Endothelial cell of umbilical vein (primary cell): Measurements from ENCODE around the gene DOCK4. TPM values are rescaled to one million over a fixed set of nuclear protein-coding genes. Genes with fewer than 3 reads are reported as not detected.

Experiments
- BruUV-seq: library from RNA; stranded (reverse); fragments of 400-500 nt; replicated peaks from 2 replicates; lab custom pipeline; 2021; lab: Mats Ljungman, UMichigan
- CTCF ChIA-PET: fragments of 300-600, 350-600 bp; sonication (Branson Sonifier 250); formaldehyde crosslinking; loops from one replicate; lab custom pipeline; 2021; ENCODE audit warnings: antibody characterized with exemption, inconsistent platforms; lab: Charles Lee
- POLR2A ChIA-PET: fragments of 300-600, 350-600 bp; sonication (Branson Sonifier 250); formaldehyde crosslinking; loops from one replicate; lab custom pipeline; 2021; ENCODE audit warnings: antibody characterized with exemption, inconsistent platforms; lab: Charles Lee
- DNase-seq: peaks from one replicate; pipeline ENCODE4 v3.0.0-alpha.2; 2011; ENCODE audit warnings: low read depth, low spot score
- FAIRE-seq: peaks from 2 replicates; lab custom pipeline; 2011; peaks lifted over from hg19 to GRCh38; lab: Jason Lieb, UNC
- H2AFZ ChIP-seq: 2 replicates; pipeline ENCODE4 v1.6.0; 2012; ENCODE audit warnings: low read depth, low read length, control low read depth, inconsistent platforms
- H3K27ac ChIP-seq: 2 replicates; pipeline ENCODE4 v1.5.1; 2011; ENCODE audit warnings: low read depth, mild to moderate bottlenecking, control low read depth, low read length, moderate library complexity; ENCODE audit not compliant: insufficient read depth
- H3K27me3 ChIP-seq, 2 experiments: 2 replicates each; pipeline versions ENCODE4 v1.6.0 to v1.6.1; 2011; ENCODE audit warnings: low read length in 2 of 2, mixed read lengths in 1 of 2; ENCODE audit not compliant: control insufficient read depth in 2 of 2, insufficient read depth in 2 of 2
- H3K36me3 ChIP-seq, 2 experiments: 2 replicates in 1 of 2; 3 replicates in 1 of 2; pipeline ENCODE4 v1.5.1; 2011; ENCODE audit warnings: low read length in 2 of 2, mild to moderate bottlenecking in 1 of 2, moderate library complexity in 1 of 2; ENCODE audit not compliant: control insufficient read depth in 2 of 2, insufficient read depth in 2 of 2; ENCODE audit errors: extremely low read depth in 1 of 2
- H3K4me1 ChIP-seq: 3 replicates; pipeline ENCODE4 v1.5.1; 2011; ENCODE audit warnings: mild to moderate bottlenecking, low read length; ENCODE audit not compliant: control insufficient read depth, insufficient read depth; ENCODE audit errors: extremely low read depth
- H3K4me2 ChIP-seq: 2 replicates; pipeline ENCODE4 v1.6.1; 2011; ENCODE audit warnings: low read length, control low read depth, mixed read lengths; ENCODE audit not compliant: insufficient read depth
- H3K4me3 ChIP-seq, 3 experiments: fragments of 200-600 bp in 1 of 3; sonication (generic), shearing (Covaris generic) in 1 of 3; replicated peaks in 1 of 3; 2 replicates each; pipeline ENCODE4 v1.5.1; 2011 to 2016; ENCODE audit warnings: control low read depth in 3 of 3, low read length in 3 of 3, mild to moderate bottlenecking in 2 of 3, inconsistent platforms in 1 of 3, low read depth in 1 of 3, moderate library complexity in 1 of 3; ENCODE audit not compliant: insufficient read depth in 1 of 3
- H3K79me2 ChIP-seq: 2 replicates; pipeline ENCODE4 v1.6.0; 2012; ENCODE audit warnings: low read length, inconsistent platforms; ENCODE audit not compliant: control insufficient read depth, insufficient read depth
- H3K9ac ChIP-seq: replicated peaks from 2 replicates; pipeline ENCODE3; 2011; ENCODE audit warnings: low read length, control low read depth; ENCODE audit not compliant: insufficient read depth; ENCODE audit errors: extremely low read depth
- H3K9me1 ChIP-seq: replicated peaks from 3 replicates; pipeline ENCODE4 v1.6.0; 2011; ENCODE audit warnings: mild to moderate bottlenecking, low read length; ENCODE audit not compliant: control insufficient read depth, insufficient read depth; ENCODE audit errors: extremely low read depth
- H3K9me3 ChIP-seq: replicated peaks from 2 replicates; pipeline ENCODE4 v1.5.1; 2012; ENCODE audit warnings: low read length, inconsistent platforms; ENCODE audit not compliant: control insufficient read depth, insufficient read depth
- H4K20me1 ChIP-seq: replicated peaks from 2 replicates; pipeline ENCODE3; 2011; ENCODE audit warnings: mild to moderate bottlenecking, low read length; ENCODE audit not compliant: control insufficient read depth, insufficient read depth; ENCODE audit errors: extremely low read depth
- CTCF ChIP-seq, 2 donors: IDR thresholded peaks; 1 replicate in 1 of 2; 2 replicates in 1 of 2; pipeline ENCODE4 v1.5.1; 2011; ENCODE audit warnings: low read length in 2 of 2, mild to moderate bottlenecking in 2 of 2, moderate library complexity in 2 of 2, control low read depth in 1 of 2, inconsistent platforms in 1 of 2, low read depth in 1 of 2; ENCODE audit not compliant: insufficient read depth in 1 of 2; ENCODE audit errors: extremely low read depth in 1 of 2
- EZH2 ChIP-seq: IDR thresholded peaks from 2 replicates; pipeline ENCODE4 v1.6.1; 2012; ENCODE audit warnings: borderline replicate concordance, low read depth, mild to moderate bottlenecking, moderate library complexity, low read length, inconsistent platforms; ENCODE audit not compliant: severe bottlenecking
- FOS ChIP-seq: IDR thresholded peaks from 2 replicates; pipeline ENCODE4 v1.6.1; 2011; ENCODE audit warnings: mild to moderate bottlenecking, low read length, moderate library complexity, borderline replicate concordance; ENCODE audit not compliant: insufficient read depth
- GATA2 ChIP-seq: IDR thresholded peaks from 2 replicates; pipeline ENCODE4 v1.7.0; 2011; ENCODE audit warnings: low read depth, mild to moderate bottlenecking, moderate library complexity, mixed read lengths, low read length; ENCODE audit not compliant: insufficient read length, insufficient read depth
- JUN ChIP-seq: IDR thresholded peaks from 2 replicates; pipeline ENCODE4 v1.6.1; 2011; ENCODE audit warnings: borderline replicate concordance, low read depth; ENCODE audit not compliant: insufficient read length, insufficient read depth
- MAX ChIP-seq: IDR thresholded peaks from 2 replicates; pipeline ENCODE4 v1.6.1; 2011; ENCODE audit not compliant: insufficient read depth, insufficient read length
- MYC ChIP-seq: IDR thresholded peaks from one replicate; pipeline ENCODE4 v1.6.1; 2011; ENCODE audit warnings: mild to moderate bottlenecking, low read depth, low read length
- POLR2A ChIP-seq: IDR thresholded peaks from 2 replicates; pipeline ENCODE4 v1.6.1; 2012; ENCODE audit warnings: low read depth, mild to moderate bottlenecking, control low read depth, low read length
- POLR2AphosphoS5 ChIP-seq: IDR thresholded peaks from 2 replicates; pipeline ENCODE4 v1.6.1; 2012; ENCODE audit warnings: low read depth, mild to moderate bottlenecking, control low read depth, low read length, moderate library complexity; ENCODE audit not compliant: insufficient read depth
- dilution Hi-C: fragments of 300-500 bp; cut with MboI; formaldehyde crosslinking; loops from one replicate; pipeline ENCODE4 v1.15.0; 2019; ENCODE audit warnings: low sequenced_read_pairs; ENCODE audit not compliant: extremely low pct_ligation_motif_present
- intact Hi-C: fragments of 100-400 bp; cut with micrococcal nuclease; formaldehyde crosslinking; loops from one replicate; pipeline ENCODE4 v1.10.0; 2022
- polyA plus RNA-seq, 4 experiments: library from polyadenylated mRNA; depleted of rRNA in 3 of 4; stranded (reverse) in 3 of 4; unstranded in 1 of 4; fragments of >200 nt; gene quantifications; 2 replicates each; pipeline versions ENCODE4 v1.2.1 to v1.2.3, GENCODE V29; 2011 to 2012; ENCODE audit warnings: missing spikeins in 1 of 4
- total RNA-seq: library from RNA; stranded (reverse); gene quantifications from 2 replicates; pipeline ENCODE4 v1.2.3, GENCODE V29; 2021

DOCK4 gene
- total and polyA plus RNA-seq, 2 donors (not counting 3 experiments of a cell fraction or from before 2014, with no cell fraction given): 47.4 to 164 TPM

DNA sequence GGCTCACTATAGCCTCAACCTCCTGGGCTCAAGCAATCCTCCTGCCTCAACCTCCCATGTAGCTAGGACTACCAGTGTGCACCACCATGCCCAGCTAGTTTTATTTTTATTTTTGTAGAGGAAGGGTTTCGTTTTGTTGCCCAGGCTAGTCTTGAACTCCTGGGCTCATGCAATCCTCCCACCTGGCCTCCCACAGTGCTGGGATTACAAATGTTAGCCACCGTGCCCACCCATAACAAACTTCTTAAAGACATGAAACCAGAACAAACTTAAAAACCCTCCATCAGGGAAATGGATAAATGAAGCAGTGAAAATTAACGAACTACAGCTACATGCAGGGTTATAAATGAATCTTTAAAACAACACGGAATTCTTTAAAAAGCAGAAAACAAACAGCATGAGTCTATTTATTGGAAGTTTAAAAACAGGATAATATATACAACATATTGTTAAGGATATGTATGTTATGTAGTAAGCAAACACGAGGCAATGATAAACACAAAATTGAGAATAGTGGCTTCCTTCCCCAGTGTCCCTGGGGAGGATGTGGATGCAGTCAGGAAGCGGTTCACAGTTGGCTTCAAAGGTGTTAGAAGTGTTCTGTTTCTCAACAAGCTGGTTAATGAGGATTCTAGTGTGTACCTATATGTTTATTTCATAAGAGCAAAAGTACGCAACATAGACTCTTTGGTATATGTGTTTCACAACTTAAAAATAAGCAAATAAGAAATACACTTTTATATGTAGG is 515.7 kb downstream of the DOCK4 start:
- Histone ChIP-seq H4K20me1 (no peaks in the 10 kb centered on the region), H3K9me3 (no peaks in the 10 kb centered on the region), H3K27me3 (peaks cover 1 to 16% of the 10 kb centered on the region in 2 experiments), H2AFZ (no peak overlapping the region), H3K4me3 (no peak overlapping the region), H3K36me3 (no peaks in the 10 kb centered on the region), H3K4me1 (no peaks in the 10 kb centered on the region), H3K9me1 (no peaks in the 10 kb centered on the region), H3K79me2 (no peaks in the 10 kb centered on the region), H3K9ac (no peak overlapping the region), H3K4me2 (no peak overlapping the region), H3K27ac (no peak overlapping the region)
- BruUV-seq: no TSS peak
- DNase-seq: no peak
- ChIA-PET POLR2A (no interaction called here), CTCF (no interaction called here)
- intact Hi-C loops (no loop called here), dilution Hi-C loops (no loop called here)
- TF ChIP-seq JUN (no peak), MAX (no peak), POLR2A (no peak), EZH2 (no peak)
- FAIRE-seq: no peak

- POLR2A ChIA-PET: no interaction called here
Observed at GRCh38 chr7:111685349-111685748, 520.9 kb downstream of the DOCK4 start.

More at GRCh38 chr7:111685349-111685748, 520.9 kb downstream of the DOCK4 start:
- H3K9ac ChIP-seq: no peak overlapping the region
- no peak for FAIRE-seq
- dilution Hi-C loops: no loop called here
- no peak overlapping the region for H3K27ac ChIP-seq
- no TSS peak for BruUV-seq
- H3K4me2 ChIP-seq: no peak overlapping the region
- CTCF ChIA-PET: no interaction called here
- no peaks in the 10 kb centered on the region for H3K79me2 ChIP-seq
- no peaks in the 10 kb centered on the region for H3K9me1 ChIP-seq
- DNase-seq: no peak
- no peak overlapping the region for H3K4me3 ChIP-seq
- TF ChIP-seq MYC (no peak), CTCF (IDR thresholded peaks at IDR 0.05; ENCODE audit: extremely low read depth in 1 of 2, insufficient read depth in 1 of 2, low read depth in 1 of 2, low read length in 2 of 2) (no peak), POLR2A (no peak), EZH2 (no peak), FOS (no peak), GATA2 (no peak), MAX (no peak), JUN (no peak), POLR2AphosphoS5 (no peak)
- intact Hi-C loops: no loop called here
- no peak overlapping the region for H2AFZ ChIP-seq
- H4K20me1 ChIP-seq: no peaks in the 10 kb centered on the region
- H3K36me3 ChIP-seq: no peaks in the 10 kb centered on the region
- H3K9me3 ChIP-seq: no peaks in the 10 kb centered on the region
- H3K27me3 ChIP-seq: peaks cover 1 to 12% of the 10 kb centered on the region in 2 experiments
- no peaks in the 10 kb centered on the region for H3K4me1 ChIP-seq
